ENCODE data around the gene SMARCC2. TPM values are rescaled to one million over a fixed set of nuclear protein-coding genes. Genes with fewer than 3 reads are reported as not detected.

The SMARCC2 gene
- total and polyA plus RNA-seq, 4 experiments from 2014 or later: 27.0 to 199 (median 142) TPM

GRCh38 chr12:56213878-56214277, 24.6 kb upstream of the SMARCC2 start:
- no peaks in the 10 kb centered on the region for H3K4me1 ChIP-seq (ENCODE audit: insufficient read depth, low read length)
- H3K4me3 ChIP-seq (ENCODE audit: low read length in 2 of 2): no peak overlapping the region
- peaks cover 45% of the 10 kb centered on the region for H3K36me3 ChIP-seq (ENCODE audit: insufficient read depth, low read length)
- H3K27me3 Mint-ChIP-seq: no peaks in the 10 kb centered on the region
- intact Hi-C loops (cut with micrococcal nuclease): no loop called here
- peak overlapping the region in 2 of 7 donors; percentile 10 to 57 for H3K27ac Mint-ChIP-seq
- H3K27ac ChIP-seq (ENCODE audit: low read depth, low read length): no peak overlapping the region
- peaks cover 8 to 13% (median 11%) of the 10 kb centered on the region in 4 donors for H3K4me1 Mint-ChIP-seq
- POLR2A ChIA-PET (ENCODE audit: partially characterized antibody): interaction anchor here (0.6 to 1.6 kb wide), 3 partner anchors 8 to 34 kb away, joined by 3 to 6 read pairs (median 4); partner anchors contain the start of gene RNF41
- H3K4me3 Mint-ChIP-seq: no peak overlapping the region
- no peaks in the 10 kb centered on the region for H3K27me3 ChIP-seq (ENCODE audit: insufficient read depth, low read length)
- H3K9me3 Mint-ChIP-seq: no peaks in the 10 kb centered on the region
- CTCF ChIA-PET (ENCODE audit: partially characterized antibody): interaction anchor here (1.1 to 1.6 kb wide), 3 partner anchors 8 to 250 kb away, joined by 3 to 4 read pairs (median 3); partner anchors contain the start of gene RNF41
- H3K36me3 Mint-ChIP-seq: peaks cover 43 to 58% of the 10 kb centered on the region in 2 donors
- DNase-seq: no peak
- no peaks in the 10 kb centered on the region for H3K9me3 ChIP-seq (ENCODE audit: control insufficient read depth in 1 of 2, low read length in 2 of 2)

DNA sequence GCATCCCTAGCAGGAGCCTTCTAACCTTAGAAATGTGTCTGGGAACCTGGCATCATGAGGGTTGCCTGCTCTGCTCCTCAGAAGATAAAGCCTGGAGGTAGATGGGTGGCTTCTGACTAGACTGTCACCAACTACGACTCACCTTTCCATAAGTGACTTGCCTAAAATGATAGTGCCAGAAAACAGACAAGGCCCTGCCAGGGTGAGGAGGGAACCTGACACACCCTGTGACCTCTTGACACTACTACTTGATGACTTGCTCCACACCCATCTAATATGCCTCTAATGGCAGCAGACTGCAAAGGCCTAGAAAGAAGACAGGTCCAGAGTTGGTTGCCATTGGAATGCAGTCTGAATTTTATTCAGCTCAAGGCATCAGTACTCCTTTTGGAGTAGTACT, 23.1 kb upstream of the SMARCC2 start:
- intact Hi-C loops (cut with micrococcal nuclease): no loop called here
- POLR2A ChIA-PET (ENCODE audit: partially characterized antibody): interaction anchor here (1.6 kb wide), 1 partner anchor 10 kb away, joined by 6 read pairs; the partner anchor contains the start of gene RNF41
- Mint-ChIP-seq H3K27ac (peak overlapping the region in 2 of 7 donors; percentile 75 to 80), H3K36me3 (peaks cover 46 to 68% of the 10 kb centered on the region in 2 donors), H3K4me3 (no peak overlapping the region), H3K4me1 (peaks cover 8 to 13% (median 11%) of the 10 kb centered on the region in 4 donors), H3K27me3 (no peaks in the 10 kb centered on the region), H3K9me3 (no peaks in the 10 kb centered on the region)
- Histone ChIP-seq H3K27me3 (ENCODE audit: insufficient read depth, low read length) (no peaks in the 10 kb centered on the region), H3K4me3 (ENCODE audit: low read length in 2 of 2) (no peak overlapping the region), H3K9me3 (ENCODE audit: control insufficient read depth in 1 of 2, low read length in 2 of 2) (no peaks in the 10 kb centered on the region), H3K27ac (ENCODE audit: low read depth, low read length) (no peak overlapping the region), H3K4me1 (ENCODE audit: insufficient read depth, low read length) (no peaks in the 10 kb centered on the region), H3K36me3 (ENCODE audit: insufficient read depth, low read length) (peaks cover 54% of the 10 kb centered on the region)
- CTCF ChIA-PET (ENCODE audit: partially characterized antibody): interaction anchor here (1.2 to 1.6 kb wide), 3 partner anchors 10 to 252 kb away, joined by 3 to 4 read pairs (median 3); partner anchors contain the start of gene SMARCC2
- DNase-seq: no peak

GRCh38 chr12:56208006-56208405, 18.7 kb upstream of the SMARCC2 start:
- Histone ChIP-seq H3K27ac (ENCODE audit: low read depth, low read length) (no peak overlapping the region), H3K4me3 (ENCODE audit: low read length in 2 of 2) (no peak overlapping the region), H3K9me3 (ENCODE audit: control insufficient read depth in 1 of 2, low read length in 2 of 2) (no peaks in the 10 kb centered on the region), H3K27me3 (ENCODE audit: insufficient read depth, low read length) (no peaks in the 10 kb centered on the region), H3K36me3 (ENCODE audit: insufficient read depth, low read length) (peaks cover 48% of the 10 kb centered on the region), H3K4me1 (ENCODE audit: insufficient read depth, low read length) (no peaks in the 10 kb centered on the region)
- Mint-ChIP-seq H3K27ac (no peak overlapping the region), H3K36me3 (peaks cover 35 to 62% of the 10 kb centered on the region in 2 donors), H3K9me3 (no peaks in the 10 kb centered on the region), H3K27me3 (no peaks in the 10 kb centered on the region), H3K4me3 (no peak overlapping the region), H3K4me1 (peaks cover 0 to 3% (median under 1%) of the 10 kb centered on the region in 4 donors)
- ChIA-PET CTCF (ENCODE audit: partially characterized antibody) (interaction anchor here (0.5 to 5.2 kb wide), 8 partner anchors 11 to 543 kb away, joined by 3 to 30 read pairs (median 3); partner anchors contain the start of gene RNF41), POLR2A (ENCODE audit: partially characterized antibody) (interaction anchor here (0.6 to 2.1 kb wide), 5 partner anchors 12 to 256 kb away, joined by 3 to 11 read pairs (median 3); partner anchors contain the start of genes ESYT1, RNF41 and SMARCC2)
- DNase-seq: no peak
- intact Hi-C loops (cut with micrococcal nuclease): no loop called here

- CTCF ChIA-PET (ENCODE audit: partially characterized antibody): interaction anchor here (1.1 to 5.2 kb wide), 8 partner anchors 12 to 257 kb away, joined by 3 to 30 read pairs (median 7); partner anchors contain the start of genes RNF41 and ZC3H10
- no peaks in the 10 kb centered on the region for H3K27me3 Mint-ChIP-seq
- peak in 4 of 5 donors; percentile 22 to 48 (median 24) for DNase-seq
- H3K4me3 Mint-ChIP-seq: no peak overlapping the region
- Histone ChIP-seq H3K27me3 (ENCODE audit: insufficient read depth, low read length) (no peaks in the 10 kb centered on the region), H3K27ac (ENCODE audit: low read depth, low read length) (no peak overlapping the region), H3K9me3 (ENCODE audit: control insufficient read depth in 1 of 2, low read length in 2 of 2) (no peaks in the 10 kb centered on the region), H3K4me3 (ENCODE audit: low read length in 2 of 2) (no peak overlapping the region), H3K4me1 (ENCODE audit: insufficient read depth, low read length) (no peaks in the 10 kb centered on the region), H3K36me3 (ENCODE audit: insufficient read depth, low read length) (peaks cover 35% of the 10 kb centered on the region)
- POLR2A ChIA-PET (ENCODE audit: partially characterized antibody): interaction anchor here (1.3 to 1.5 kb wide), 3 partner anchors 14 to 78 kb away, joined by 3 to 7 read pairs (median 3); partner anchors contain the start of genes ESYT1 and RNF41
- peaks cover 0 to 4% (median 2%) of the 10 kb centered on the region in 4 donors for H3K4me1 Mint-ChIP-seq
- H3K9me3 Mint-ChIP-seq: no peaks in the 10 kb centered on the region
- intact Hi-C loops (cut with micrococcal nuclease): loop anchor here (1.0 kb wide), 1 partner anchor 258 kb away; no protein-coding TSS in a partner anchor
- peaks cover 27 to 50% of the 10 kb centered on the region in 2 donors for H3K36me3 Mint-ChIP-seq
- H3K27ac Mint-ChIP-seq: peak overlapping the region in 3 of 7 donors; percentile 33 to 55 (median 37)
These were observed 17.3 kb upstream of the SMARCC2 start for GRCh38 chr12:56206452-56207166.

DNA sequence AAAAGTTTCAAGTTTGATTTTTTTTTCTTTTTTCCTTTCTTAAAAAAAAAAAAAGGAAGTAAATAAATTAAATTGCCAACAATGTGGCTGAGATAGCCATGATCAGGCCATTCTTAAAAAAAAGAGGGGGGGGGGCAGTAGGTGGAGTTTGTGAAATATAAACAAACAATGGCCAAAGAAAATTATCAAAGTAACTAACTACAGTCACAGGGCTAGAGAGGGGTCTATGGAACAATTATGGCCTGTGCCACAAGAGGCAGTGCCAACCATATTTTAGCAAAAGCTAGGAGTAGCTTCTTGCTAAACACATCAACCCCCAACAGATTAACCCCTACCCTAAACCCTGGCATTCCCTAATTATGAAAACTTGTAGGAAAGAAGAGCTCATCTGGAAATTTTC, 16.2 kb upstream of the SMARCC2 start:
- Histone ChIP-seq H3K9me3 (ENCODE audit: control insufficient read depth in 1 of 2, low read length in 2 of 2) (no peaks in the 10 kb centered on the region), H3K36me3 (ENCODE audit: insufficient read depth, low read length) (peaks cover 30% of the 10 kb centered on the region), H3K4me1 (ENCODE audit: insufficient read depth, low read length) (no peaks in the 10 kb centered on the region), H3K27me3 (ENCODE audit: insufficient read depth, low read length) (no peaks in the 10 kb centered on the region), H3K27ac (ENCODE audit: low read depth, low read length) (no peak overlapping the region), H3K4me3 (ENCODE audit: low read length in 2 of 2) (no peak overlapping the region)
- CTCF ChIA-PET (ENCODE audit: partially characterized antibody): interaction anchor here (0.9 to 5.2 kb wide), 8 partner anchors 11 to 259 kb away, joined by 3 to 30 read pairs (median 7); partner anchors contain the start of genes ANKRD52, RNF41, SMARCC2 and ZC3H10
- POLR2A ChIA-PET (ENCODE audit: partially characterized antibody): interaction anchor here (0.8 to 1.5 kb wide), 5 partner anchors 9 to 259 kb away, joined by 3 to 7 read pairs (median 3); partner anchors contain the start of gene RNF41
- Mint-ChIP-seq H3K9me3 (no peaks in the 10 kb centered on the region), H3K4me1 (peaks cover 0 to 4% (median under 1%) of the 10 kb centered on the region in 4 donors), H3K36me3 (peaks cover 22 to 41% of the 10 kb centered on the region in 2 donors), H3K4me3 (no peak overlapping the region), H3K27me3 (no peaks in the 10 kb centered on the region), H3K27ac (peak overlapping the region in 2 of 7 donors; percentile 30 to 37)
- intact Hi-C loops (cut with micrococcal nuclease): no loop called here
- DNase-seq: no peak

GRCh38 chr12:56204275-56204674, 15.0 kb upstream of the SMARCC2 start:
- DNase-seq: no peak
- H3K4me1 ChIP-seq (ENCODE audit: insufficient read depth, low read length): no peaks in the 10 kb centered on the region
- no peaks in the 10 kb centered on the region for H3K9me3 ChIP-seq (ENCODE audit: control insufficient read depth in 1 of 2, low read length in 2 of 2)
- ChIA-PET CTCF (ENCODE audit: partially characterized antibody) (interaction anchor here (0.7 to 5.2 kb wide), 6 partner anchors 12 to 54 kb away, joined by 3 to 30 read pairs (median 4); partner anchors contain the start of genes ANKRD52, RNF41 and SMARCC2), POLR2A (ENCODE audit: partially characterized antibody) (interaction anchor here (1.3 to 1.5 kb wide), 2 partner anchors 18 to 260 kb away, joined by 3 to 5 read pairs; partner anchors contain the start of gene RNF41)
- intact Hi-C loops (cut with micrococcal nuclease): no loop called here
- Mint-ChIP-seq H3K4me1 (peaks cover 0 to 4% (median under 1%) of the 10 kb centered on the region in 4 donors), H3K9me3 (no peaks in the 10 kb centered on the region), H3K4me3 (no peak overlapping the region), H3K27me3 (no peaks in the 10 kb centered on the region), H3K27ac (peak overlapping the region in 3 of 7 donors; percentile 9 to 85 (median 35)), H3K36me3 (peaks cover 14 to 33% of the 10 kb centered on the region in 2 donors)
- no peak overlapping the region for H3K4me3 ChIP-seq (ENCODE audit: low read length in 2 of 2)
- H3K27me3 ChIP-seq (ENCODE audit: insufficient read depth, low read length): no peaks in the 10 kb centered on the region
- H3K36me3 ChIP-seq (ENCODE audit: insufficient read depth, low read length): peaks cover 21% of the 10 kb centered on the region
- H3K27ac ChIP-seq (ENCODE audit: low read depth, low read length): no peak overlapping the region
